ENCODE data around the gene MCM8.

MCM8 gene

DNA sequence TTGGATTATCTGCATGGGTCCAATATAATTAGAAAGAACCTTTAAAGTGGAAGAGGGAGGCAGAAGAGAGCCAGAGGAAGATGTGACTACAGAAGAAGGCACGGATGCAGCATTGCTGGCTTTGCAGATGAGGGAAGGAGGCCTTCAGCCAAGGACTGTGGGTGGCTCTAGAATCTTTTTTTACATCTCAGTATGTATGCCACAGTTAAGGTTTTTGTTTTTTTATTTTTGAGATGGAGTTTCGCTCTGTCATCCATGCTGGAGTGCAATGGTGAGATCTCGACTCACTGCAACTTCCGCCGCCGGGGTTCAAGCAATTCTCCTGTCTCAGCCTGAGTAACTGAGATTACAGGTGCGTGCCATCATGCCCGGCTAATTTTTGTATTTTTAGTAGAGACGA is 49.3 kb downstream of the MCM8 start:
- H3K4me3 Mint-ChIP-seq: no peak overlapping the region
- no peak for ATAC-seq (replicated peaks)
- peaks cover 9 to 27% of the 10 kb centered on the region in 2 donors for H3K36me3 Mint-ChIP-seq
- H3K27ac Mint-ChIP-seq: no peak overlapping the region
- no peaks in the 10 kb centered on the region for H3K27me3 Mint-ChIP-seq
- H3K4me1 Mint-ChIP-seq: peaks cover 5 to 23% of the 10 kb centered on the region in 2 donors
- DNase-seq: no peak
- H3K9me3 Mint-ChIP-seq: no peaks in the 10 kb centered on the region

DNA sequence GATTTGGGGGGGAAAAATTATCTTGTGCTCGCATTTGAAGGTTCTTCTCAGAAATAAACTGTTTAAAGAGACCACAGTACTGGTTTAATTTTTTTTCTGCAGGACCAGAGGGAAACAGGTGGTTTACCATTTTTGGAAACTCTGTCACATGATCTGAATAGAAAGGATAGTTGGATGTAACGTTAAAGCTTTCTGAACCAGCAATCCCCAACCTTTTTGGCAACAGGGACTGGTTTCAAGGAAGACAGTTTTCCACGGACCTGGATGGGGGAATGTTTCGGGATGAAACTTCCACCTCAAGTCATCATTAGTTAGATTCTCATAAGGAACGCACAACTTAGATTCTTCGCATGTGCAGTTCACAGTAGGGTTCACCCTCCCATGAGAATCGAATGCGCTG is 50.4 kb downstream of the MCM8 start:
- no peak overlapping the region for H3K4me3 Mint-ChIP-seq
- no peak overlapping the region for H3K27ac Mint-ChIP-seq
- H3K27me3 Mint-ChIP-seq: no peaks in the 10 kb centered on the region
- DNase-seq: no peak
- H3K9me3 Mint-ChIP-seq: no peaks in the 10 kb centered on the region
- no peak for ATAC-seq (replicated peaks)
- H3K36me3 Mint-ChIP-seq: peaks cover 5 to 19% of the 10 kb centered on the region in 2 donors
- H3K4me1 Mint-ChIP-seq: peaks cover 5 to 23% of the 10 kb centered on the region in 2 donors

DNA sequence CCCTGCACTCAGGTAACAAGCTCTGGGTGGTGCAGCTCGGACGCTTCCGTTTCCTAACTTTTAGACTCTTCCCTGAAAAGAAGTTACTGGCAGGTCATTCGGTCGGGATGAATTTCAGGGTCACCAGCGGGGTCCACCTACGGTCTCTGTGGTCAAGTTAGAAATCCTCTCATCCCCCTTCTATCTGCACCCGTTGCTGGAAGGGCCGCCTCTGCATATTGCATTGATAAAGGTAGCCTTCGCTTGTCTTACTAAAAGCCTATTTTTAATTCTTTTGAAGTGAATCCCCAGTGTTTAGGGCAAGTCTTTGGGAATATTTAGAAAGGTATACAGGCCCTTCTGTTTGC is 56.1 kb downstream of the MCM8 start:
- Mint-ChIP-seq H3K4me1 (peaks cover 17 to 26% of the 10 kb centered on the region in 2 donors), H3K9me3 (no peaks in the 10 kb centered on the region), H3K36me3 (peaks cover 10 to 12% of the 10 kb centered on the region in 2 donors), H3K27ac (peak overlapping the region; percentile 95), H3K27me3 (no peaks in the 10 kb centered on the region), H3K4me3 (peak overlapping the region; percentile 90 to 94)
- DNase-seq (no peak), ATAC-seq (replicated peaks) (no peak)

DNA sequence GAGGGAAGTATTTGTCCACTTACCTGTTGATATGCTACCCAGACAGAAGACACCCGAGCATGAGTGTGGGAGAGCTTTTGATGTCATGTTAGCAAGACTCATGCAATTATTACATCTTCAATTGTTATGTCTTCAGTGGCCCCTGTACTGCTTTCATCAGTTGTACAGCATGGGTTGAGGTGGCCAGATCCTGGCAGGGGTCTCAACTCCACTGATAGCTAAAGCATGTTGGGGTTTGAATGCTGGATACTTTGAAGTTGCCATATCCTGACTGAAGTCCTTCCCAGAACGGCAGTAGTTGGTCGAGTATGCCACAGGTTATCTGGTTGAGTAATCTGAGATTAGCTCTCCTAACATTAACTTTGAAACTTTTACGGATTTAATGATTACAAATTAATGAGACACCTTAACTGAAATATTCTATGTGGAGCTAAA is 56.7 kb downstream of the MCM8 start:
- Mint-ChIP-seq H3K4me3 (peak overlapping the region; percentile 52 to 69), H3K27ac (no peak overlapping the region), H3K27me3 (no peaks in the 10 kb centered on the region), H3K9me3 (no peaks in the 10 kb centered on the region), H3K36me3 (peaks cover 12 to 15% of the 10 kb centered on the region in 2 donors), H3K4me1 (peaks cover 19 to 26% of the 10 kb centered on the region in 2 donors)
- DNase-seq (no peak), ATAC-seq (replicated peaks) (no peak)

DNA sequence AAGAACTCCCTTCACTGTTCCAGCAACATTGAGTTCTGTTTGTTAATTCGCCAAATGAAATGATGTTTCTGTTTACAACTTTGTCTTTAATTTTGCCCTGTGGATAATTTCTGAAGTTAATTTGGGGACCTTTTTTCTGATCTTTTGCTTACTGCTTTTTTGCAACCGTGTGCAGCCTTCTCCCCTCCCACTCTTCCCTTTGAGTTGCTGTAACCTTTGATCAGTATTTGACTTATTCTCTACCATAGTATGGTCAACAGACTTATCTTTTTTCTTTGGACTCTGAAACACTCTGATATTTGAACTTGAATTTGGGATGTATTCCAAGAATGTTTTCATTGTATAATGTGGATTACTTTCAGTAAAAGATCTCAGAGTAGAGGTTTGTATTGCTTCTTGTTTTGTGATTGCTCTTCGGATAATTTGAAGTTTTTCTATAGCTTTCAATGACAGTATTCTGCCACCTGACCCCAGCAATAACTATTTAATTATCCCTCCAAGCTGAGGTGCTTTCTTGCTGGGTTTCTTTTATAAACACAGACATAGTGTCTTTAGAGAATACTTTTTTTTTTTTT is 57.2 kb downstream of the MCM8 start:
- Mint-ChIP-seq H3K4me3 (peak overlapping the region; percentile 52 to 69), H3K4me1 (peaks cover 23 to 26% of the 10 kb centered on the region in 2 donors), H3K27me3 (no peaks in the 10 kb centered on the region), H3K9me3 (no peaks in the 10 kb centered on the region), H3K27ac (peak overlapping the region; percentile 3), H3K36me3 (peaks cover 17 to 20% of the 10 kb centered on the region in 2 donors)
- ATAC-seq (replicated peaks): no peak
- no peak for DNase-seq

DNA sequence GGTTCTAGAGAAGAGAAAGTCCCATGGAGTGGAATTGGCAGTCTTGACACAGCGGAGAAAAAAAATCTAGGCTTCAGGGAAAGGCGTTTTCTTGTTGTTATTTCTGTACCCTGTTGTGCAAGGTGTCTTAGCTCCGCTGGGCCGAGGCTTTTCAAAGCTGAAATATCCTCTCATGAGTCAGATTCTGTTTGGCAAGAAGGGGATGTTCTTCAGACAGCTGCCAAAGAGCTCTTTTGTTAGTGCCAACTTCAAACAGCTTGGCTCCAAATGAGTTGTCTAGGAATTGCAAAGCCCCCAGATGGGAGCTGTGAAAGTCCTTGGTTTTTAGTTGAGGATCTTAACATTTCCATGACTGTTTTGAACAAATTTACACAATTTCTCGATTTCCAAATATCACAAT is 57.8 kb downstream of the MCM8 start:
- ATAC-seq (replicated peaks): no peak
- no peak overlapping the region for H3K27ac Mint-ChIP-seq
- no peak overlapping the region for H3K4me3 Mint-ChIP-seq
- H3K9me3 Mint-ChIP-seq: no peaks in the 10 kb centered on the region
- H3K36me3 Mint-ChIP-seq: peaks cover 20 to 25% of the 10 kb centered on the region in 2 donors
- DNase-seq: no peak
- H3K27me3 Mint-ChIP-seq: no peaks in the 10 kb centered on the region
- peaks cover 23 to 26% of the 10 kb centered on the region in 2 donors for H3K4me1 Mint-ChIP-seq

DNA sequence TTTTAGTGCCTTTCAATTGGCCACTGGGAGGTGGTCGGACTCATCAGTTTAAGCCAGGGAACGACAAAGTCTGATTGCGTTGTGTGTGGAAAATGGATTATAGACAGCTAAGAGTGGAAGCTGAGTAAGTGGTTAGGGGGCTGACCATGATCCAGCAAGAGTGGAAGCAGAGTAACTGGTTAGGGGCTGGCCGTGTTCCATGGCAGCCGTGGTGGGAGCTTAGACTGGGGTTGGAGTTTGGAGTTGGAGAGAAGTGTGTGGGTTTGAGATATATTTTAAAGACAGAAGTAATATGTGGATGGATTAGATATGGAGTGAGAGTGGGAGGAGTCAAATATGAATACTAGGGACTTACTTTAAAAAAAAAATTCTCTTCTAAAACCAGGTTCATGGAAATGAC is 61.7 kb downstream of the MCM8 start:
- no peak for ATAC-seq (replicated peaks)
- peaks cover 33 to 49% of the 10 kb centered on the region in 2 donors for H3K36me3 Mint-ChIP-seq
- no peaks in the 10 kb centered on the region for H3K9me3 Mint-ChIP-seq
- no peak overlapping the region for H3K4me3 Mint-ChIP-seq
- DNase-seq: no peak
- H3K27ac Mint-ChIP-seq: no peak overlapping the region
- no peaks in the 10 kb centered on the region for H3K27me3 Mint-ChIP-seq
- H3K4me1 Mint-ChIP-seq: peaks cover 30 to 31% of the 10 kb centered on the region in 2 donors

DNA sequence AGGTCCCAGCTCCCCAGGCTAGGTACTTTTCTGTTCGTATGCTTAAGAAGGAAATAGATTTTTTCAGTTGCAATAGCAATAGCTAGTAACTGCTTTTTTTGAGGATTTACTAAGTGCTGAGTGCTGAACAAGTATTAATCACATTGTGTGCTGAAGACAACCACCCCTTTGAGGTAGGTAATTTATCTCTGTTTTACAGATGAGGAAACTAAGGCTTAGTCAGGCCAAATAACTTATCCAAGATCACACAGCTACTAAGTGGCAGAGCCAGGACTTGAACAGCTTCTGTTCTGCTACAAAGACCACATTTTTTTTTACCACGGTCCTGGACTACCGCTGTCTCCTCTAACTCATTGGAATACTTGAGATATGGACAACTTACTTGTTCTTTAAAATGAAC is 63.6 kb downstream of the MCM8 start:
- peaks cover 13 to 23% of the 10 kb centered on the region in 2 donors for H3K4me1 Mint-ChIP-seq
- no peak overlapping the region for H3K4me3 Mint-ChIP-seq

DNA sequence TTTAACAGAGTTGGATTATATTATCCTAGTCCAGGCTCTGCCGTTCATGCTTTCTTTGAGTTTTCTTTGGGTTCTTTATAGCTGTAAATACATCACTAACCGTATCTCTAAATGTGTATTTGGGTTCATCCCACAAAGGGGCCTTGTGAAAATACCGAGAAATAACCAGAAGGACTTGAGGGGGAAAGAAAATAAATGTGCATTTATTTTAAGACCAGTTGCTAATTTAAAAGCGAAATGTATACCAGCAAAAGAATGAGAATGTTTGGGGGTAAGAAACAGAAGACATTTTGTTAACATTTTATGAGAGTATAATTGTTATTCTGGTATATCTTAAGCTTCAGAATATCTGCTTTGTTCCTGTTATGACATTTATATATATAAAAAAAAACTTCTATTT is 64.5 kb downstream of the MCM8 start:
- no peak for DNase-seq
- Mint-ChIP-seq H3K4me3 (no peak overlapping the region), H3K4me1 (peaks cover 9 to 19% of the 10 kb centered on the region in 2 donors), H3K36me3 (peaks cover 33 to 62% of the 10 kb centered on the region in 2 donors), H3K27ac (no peak overlapping the region), H3K27me3 (no peaks in the 10 kb centered on the region), H3K9me3 (no peaks in the 10 kb centered on the region)
- ATAC-seq (replicated peaks): no peak

More for the DNA sequence above, 63.6 kb downstream of the MCM8 start:
- Mint-ChIP-seq H3K27ac (no peak overlapping the region), H3K9me3 (no peaks in the 10 kb centered on the region), H3K36me3 (peaks cover 33 to 61% of the 10 kb centered on the region in 2 donors), H3K27me3 (no peaks in the 10 kb centered on the region)
- ATAC-seq (replicated peaks) (no peak), DNase-seq (no peak)

DNA sequence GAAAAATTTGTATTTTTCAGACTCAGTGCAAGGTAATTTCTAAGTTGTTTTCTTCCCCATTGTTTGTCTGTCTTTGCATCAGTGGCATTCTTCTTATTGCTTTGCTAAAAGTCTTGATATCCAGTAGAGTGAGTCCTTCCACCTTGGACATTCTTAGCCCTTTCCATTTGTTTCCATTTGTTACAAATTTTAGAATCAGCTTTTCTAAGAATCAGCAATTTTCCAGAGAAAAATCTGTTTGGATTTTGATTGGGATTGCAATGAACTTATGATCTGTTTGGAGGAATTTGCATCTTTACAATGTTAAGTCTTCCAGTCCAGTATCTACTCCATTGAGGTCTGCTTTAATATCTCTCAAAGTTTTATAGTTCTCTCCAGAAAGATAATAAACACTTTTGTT is 67.0 kb downstream of the MCM8 start:
- Mint-ChIP-seq H3K4me1 (peaks cover 14 to 15% of the 10 kb centered on the region in 2 donors), H3K9me3 (no peaks in the 10 kb centered on the region), H3K36me3 (peaks cover 32 to 54% of the 10 kb centered on the region in 2 donors), H3K4me3 (no peak overlapping the region), H3K27me3 (no peaks in the 10 kb centered on the region), H3K27ac (no peak overlapping the region)
- ATAC-seq (replicated peaks): no peak
- DNase-seq: no peak

DNA sequence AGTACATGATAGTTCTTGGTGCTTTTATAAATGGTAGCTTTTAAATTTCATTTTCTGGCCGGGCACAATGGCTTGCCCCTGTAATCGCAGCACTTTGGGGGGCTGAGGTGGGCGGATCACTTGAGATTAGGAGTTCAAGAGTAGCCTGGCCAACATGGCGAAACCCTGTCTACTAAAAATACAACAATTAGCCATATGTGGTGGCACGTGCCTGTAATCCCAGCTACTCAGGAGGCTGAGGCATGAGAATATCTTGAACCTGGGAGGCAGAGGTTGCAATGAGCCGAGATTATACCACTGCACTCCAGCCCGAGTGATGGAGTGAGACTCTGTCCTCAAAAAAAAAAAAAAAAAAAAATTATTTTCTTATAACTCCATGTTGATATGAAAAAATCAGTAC is 67.4 kb downstream of the MCM8 start:
- Mint-ChIP-seq H3K9me3 (no peaks in the 10 kb centered on the region), H3K27ac (no peak overlapping the region), H3K4me1 (peaks cover 13 to 14% of the 10 kb centered on the region in 2 donors), H3K36me3 (peaks cover 30 to 54% of the 10 kb centered on the region in 2 donors), H3K4me3 (no peak overlapping the region), H3K27me3 (no peaks in the 10 kb centered on the region)
- ATAC-seq (replicated peaks): no peak
- no peak for DNase-seq

DNA sequence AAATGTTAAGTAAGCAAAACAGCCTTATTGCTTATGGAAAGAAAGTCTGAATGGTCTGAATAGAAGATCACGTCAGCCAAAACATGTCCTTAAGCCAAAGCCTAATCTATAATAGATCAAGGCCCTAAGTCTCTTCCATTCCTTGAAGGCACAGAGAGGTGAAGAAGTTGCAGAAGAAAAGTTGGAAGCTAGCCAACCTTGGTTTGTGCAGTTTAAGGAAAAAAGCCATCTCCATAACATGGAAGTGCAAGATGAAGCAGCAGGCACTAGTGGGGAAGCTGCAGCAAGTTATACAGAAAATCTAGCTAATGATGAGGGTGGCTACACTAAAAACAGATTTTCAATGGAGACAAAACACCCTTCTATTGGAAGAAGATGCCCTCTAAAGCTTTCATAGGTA is 74.3 kb downstream of the MCM8 start:
- peaks cover 44 to 52% of the 10 kb centered on the region in 2 donors for H3K36me3 Mint-ChIP-seq
- H3K27me3 Mint-ChIP-seq: no peaks in the 10 kb centered on the region
- peaks cover 0 to 8% of the 10 kb centered on the region in 2 donors for H3K4me1 Mint-ChIP-seq
- no peak overlapping the region for H3K27ac Mint-ChIP-seq
- no peak overlapping the region for H3K4me3 Mint-ChIP-seq
- no peak for ATAC-seq (replicated peaks)
- peaks cover 0 to 2% of the 10 kb centered on the region in 2 donors for H3K9me3 Mint-ChIP-seq
- DNase-seq: no peak

DNA sequence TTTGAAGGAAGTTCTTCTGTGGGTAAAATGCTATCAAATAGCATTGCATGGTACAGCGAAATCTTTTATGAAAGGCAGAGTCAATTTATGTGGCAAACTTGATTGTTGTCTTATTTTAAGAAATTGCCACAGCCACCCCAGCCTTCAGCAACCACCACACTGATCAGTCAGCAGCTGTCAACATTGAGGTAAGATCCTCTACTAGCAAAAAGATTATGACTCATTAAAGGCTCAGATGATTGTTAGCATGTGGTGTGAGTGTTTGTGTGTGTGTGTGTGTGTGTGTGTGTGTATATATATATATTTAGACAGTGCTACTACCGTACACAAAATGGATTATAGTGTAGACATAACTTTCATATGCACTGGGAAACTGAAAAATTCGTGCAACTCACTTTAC is 75.6 kb downstream of the MCM8 start:
- Mint-ChIP-seq H3K27me3 (no peaks in the 10 kb centered on the region), H3K9me3 (peaks cover 0 to 2% of the 10 kb centered on the region in 2 donors), H3K4me1 (peaks cover 0 to 4% of the 10 kb centered on the region in 2 donors), H3K4me3 (no peak overlapping the region), H3K36me3 (peaks cover 41 to 52% of the 10 kb centered on the region in 2 donors), H3K27ac (no peak overlapping the region)
- ATAC-seq (replicated peaks): no peak
- no peak for DNase-seq

DNA sequence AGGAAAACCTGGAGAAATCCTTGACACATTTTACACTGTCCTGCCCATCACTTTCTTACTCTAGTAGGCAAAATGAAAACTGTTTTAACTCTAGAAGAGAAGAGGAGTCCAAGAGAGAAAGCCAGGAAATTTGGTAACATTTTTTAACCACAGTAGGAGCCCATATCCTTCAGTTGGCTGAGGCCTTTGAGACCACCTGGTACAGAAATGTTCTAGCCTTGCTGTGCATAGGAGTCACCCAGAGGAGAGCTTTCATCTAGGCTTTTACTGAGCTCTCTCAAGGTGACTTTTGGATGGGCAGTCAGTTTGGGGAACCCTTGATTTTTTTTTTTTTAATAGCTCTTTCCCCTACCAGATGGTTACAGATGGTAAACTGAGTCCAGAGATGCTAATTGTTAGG is 78.4 kb downstream of the MCM8 start:
- no peak overlapping the region for H3K4me3 Mint-ChIP-seq
- H3K9me3 Mint-ChIP-seq: peaks cover 0 to 2% of the 10 kb centered on the region in 2 donors
- no peak overlapping the region for H3K27ac Mint-ChIP-seq
- H3K4me1 Mint-ChIP-seq: no peaks in the 10 kb centered on the region
- H3K36me3 Mint-ChIP-seq: peaks cover 38 to 52% of the 10 kb centered on the region in 2 donors
- H3K27me3 Mint-ChIP-seq: no peaks in the 10 kb centered on the region
- DNase-seq (no peak), ATAC-seq (replicated peaks) (no peak)

DNA sequence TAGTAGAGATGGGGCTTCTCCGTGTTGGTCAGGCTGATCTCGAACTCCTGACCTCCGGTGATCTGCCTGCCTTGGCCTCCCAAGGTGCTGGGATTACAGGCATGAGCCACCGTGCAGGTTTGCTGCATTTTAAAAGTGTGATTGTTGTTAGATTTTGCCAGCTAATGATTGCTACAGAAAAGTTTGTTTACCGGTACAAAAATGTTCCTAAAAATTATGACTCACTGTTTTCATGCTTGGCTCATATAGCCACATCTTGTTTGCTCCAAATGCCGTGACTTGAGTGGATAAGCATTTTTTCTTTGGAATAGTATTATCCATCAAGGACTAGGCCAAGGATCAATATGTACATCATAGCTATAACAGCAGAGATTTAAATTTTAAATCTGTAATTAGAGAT is 79.1 kb downstream of the MCM8 start:
- DNase-seq: no peak
- Mint-ChIP-seq H3K9me3 (no peaks in the 10 kb centered on the region), H3K4me1 (peaks cover 0 to 2% of the 10 kb centered on the region in 2 donors), H3K4me3 (no peak overlapping the region), H3K27me3 (no peaks in the 10 kb centered on the region), H3K36me3 (peaks cover 38 to 50% of the 10 kb centered on the region in 2 donors), H3K27ac (no peak overlapping the region)
- ATAC-seq (replicated peaks): no peak
